ENCODE measurements around the gene DLG2.
"Not testable (repeated sequence)": the region's sequence is repeated elsewhere in the genome, so short reads cannot be mapped to it uniquely, and the experiment has no call there.

The DLG2 gene

GRCh38 chr11:85663753-85664614 is 36.8 kb upstream of the DLG2 start:
- Histone ChIP-seq H3K27me3 (replicated peaks; ENCODE audit: control insufficient read depth, insufficient read depth, low read length, poor library complexity, severe bottlenecking) (no peaks in the 10 kb centered on the region), H3K4me3 (ENCODE audit: insufficient read depth, low read depth, low read length, poor library complexity, severe bottlenecking) (peak overlapping the region; percentile 92), H3K36me3 (ENCODE audit: control insufficient read depth, insufficient read depth, low read length) (peaks cover 10% of the 10 kb centered on the region), H3K9me3 (ENCODE audit: control insufficient read depth, low read length) (no peaks in the 10 kb centered on the region), H3K4me1 (ENCODE audit: control insufficient read depth, insufficient read depth, low read length, poor library complexity, severe bottlenecking) (peaks cover 12% of the 10 kb centered on the region), H3K27ac (ENCODE audit: insufficient read depth, low read length, poor library complexity, severe bottlenecking) (peak overlapping the region; percentile 97)
- peak; percentile 82 to 84 (median 83) for DNase-seq

DNA sequence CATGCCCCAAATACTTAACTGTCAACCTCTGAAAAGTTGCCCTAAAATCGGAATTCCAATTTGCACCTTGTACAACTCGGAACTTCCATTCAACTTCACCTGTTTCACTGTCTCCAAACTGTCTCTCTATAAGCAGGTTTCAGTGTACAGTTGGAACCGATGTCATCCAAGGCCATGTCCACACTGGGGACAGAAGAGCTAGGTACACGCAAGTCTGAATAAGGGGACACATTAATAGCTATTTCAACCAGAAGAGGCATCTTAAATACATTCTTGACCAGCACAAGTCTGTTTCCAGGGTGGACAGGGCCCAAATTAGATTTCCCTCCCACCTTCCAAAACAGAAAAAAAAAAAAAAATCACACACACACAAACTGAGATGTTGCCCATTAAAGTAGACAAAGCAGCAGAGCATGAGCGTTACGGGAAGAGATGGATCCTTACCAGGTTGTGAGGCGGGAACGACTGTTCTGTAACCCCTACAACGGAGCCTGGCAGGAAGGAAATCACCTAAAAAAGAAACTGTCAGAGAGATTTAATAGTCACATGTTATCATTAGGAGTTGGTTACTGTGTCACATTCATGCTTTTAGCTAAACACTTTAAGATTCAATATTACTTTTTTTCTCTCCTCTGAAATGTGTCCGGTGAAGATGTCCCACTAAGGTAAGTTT is 36.1 kb upstream of the DLG2 start:
- H3K36me3 ChIP-seq (ENCODE audit: control insufficient read depth, insufficient read depth, low read length), result peaks cover 14% of the 10 kb centered on the region
- DNase-seq, result no peak
- no peaks in the 10 kb centered on the region for H3K9me3 ChIP-seq (ENCODE audit: control insufficient read depth, low read length)
- H3K27me3 ChIP-seq (replicated peaks; ENCODE audit: control insufficient read depth, insufficient read depth, low read length, poor library complexity, severe bottlenecking), result no peaks in the 10 kb centered on the region
- H3K4me1 ChIP-seq (ENCODE audit: control insufficient read depth, insufficient read depth, low read length, poor library complexity, severe bottlenecking), result peaks cover 12% of the 10 kb centered on the region
- peak overlapping the region; percentile 97 for H3K27ac ChIP-seq (ENCODE audit: insufficient read depth, low read length, poor library complexity, severe bottlenecking)
- H3K4me3 ChIP-seq (ENCODE audit: insufficient read depth, low read depth, low read length, poor library complexity, severe bottlenecking), result peak overlapping the region; percentile 92

GRCh38 chr11:85661972-85662664 is 35.0 kb upstream of the DLG2 start:
- H3K36me3 ChIP-seq (ENCODE audit: control insufficient read depth, insufficient read depth, low read length), result peaks cover 23% of the 10 kb centered on the region
- no peak for DNase-seq
- H3K27me3 ChIP-seq (replicated peaks; ENCODE audit: control insufficient read depth, insufficient read depth, low read length, poor library complexity, severe bottlenecking), result no peaks in the 10 kb centered on the region
- H3K4me3 ChIP-seq (ENCODE audit: insufficient read depth, low read depth, low read length, poor library complexity, severe bottlenecking), result peak overlapping the region; percentile 21
- H3K9me3 ChIP-seq (ENCODE audit: control insufficient read depth, low read length), result no peaks in the 10 kb centered on the region
- H3K27ac ChIP-seq (ENCODE audit: insufficient read depth, low read length, poor library complexity, severe bottlenecking), result no peak overlapping the region
- peaks cover 12% of the 10 kb centered on the region for H3K4me1 ChIP-seq (ENCODE audit: control insufficient read depth, insufficient read depth, low read length, poor library complexity, severe bottlenecking)

GRCh38 chr11:85658180-85658579 is 31.0 kb upstream of the DLG2 start:
- Histone ChIP-seq H3K36me3 (ENCODE audit: control insufficient read depth, insufficient read depth, low read length) (peaks cover 39% of the 10 kb centered on the region), H3K27ac (ENCODE audit: insufficient read depth, low read length, poor library complexity, severe bottlenecking) (no peak overlapping the region), H3K9me3 (ENCODE audit: control insufficient read depth, low read length) (no peaks in the 10 kb centered on the region), H3K4me3 (ENCODE audit: insufficient read depth, low read depth, low read length, poor library complexity, severe bottlenecking) (no peak overlapping the region), H3K4me1 (ENCODE audit: control insufficient read depth, insufficient read depth, low read length, poor library complexity, severe bottlenecking) (peaks cover 10% of the 10 kb centered on the region), H3K27me3 (replicated peaks; ENCODE audit: control insufficient read depth, insufficient read depth, low read length, poor library complexity, severe bottlenecking) (no peaks in the 10 kb centered on the region)
- DNase-seq, result no peak

GRCh38 chr11:85656777-85657176 is 29.6 kb upstream of the DLG2 start:
- no peak for DNase-seq
- Histone ChIP-seq H3K4me1 (ENCODE audit: control insufficient read depth, insufficient read depth, low read length, poor library complexity, severe bottlenecking) (peaks cover 7% of the 10 kb centered on the region), H3K4me3 (ENCODE audit: insufficient read depth, low read depth, low read length, poor library complexity, severe bottlenecking) (no peak overlapping the region), H3K9me3 (ENCODE audit: control insufficient read depth, low read length) (no peaks in the 10 kb centered on the region), H3K36me3 (ENCODE audit: control insufficient read depth, insufficient read depth, low read length) (peaks cover 39% of the 10 kb centered on the region), H3K27ac (ENCODE audit: insufficient read depth, low read length, poor library complexity, severe bottlenecking) (no peak overlapping the region), H3K27me3 (replicated peaks; ENCODE audit: control insufficient read depth, insufficient read depth, low read length, poor library complexity, severe bottlenecking) (no peaks in the 10 kb centered on the region)

DNA sequence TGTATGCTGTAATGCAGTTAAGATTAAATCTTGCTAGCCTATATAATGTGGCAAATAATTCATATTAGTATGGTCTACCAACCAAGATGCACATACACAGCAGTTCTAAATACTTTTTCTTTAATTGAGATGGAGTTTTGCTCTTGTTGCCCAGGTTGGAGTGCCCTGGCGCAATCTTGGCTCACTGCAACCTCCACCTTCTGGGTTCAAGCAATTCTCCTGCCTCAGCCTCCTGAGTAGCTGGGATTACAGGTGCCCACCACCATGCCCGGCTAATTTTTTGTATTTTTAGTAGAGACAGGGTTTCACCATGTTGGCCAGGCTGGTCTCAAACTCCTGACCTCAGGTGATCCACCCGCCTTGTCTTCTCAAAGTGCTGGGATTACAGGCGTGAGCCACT is 27.2 kb upstream of the DLG2 start:
- peaks cover 38% of the 10 kb centered on the region for H3K36me3 ChIP-seq (ENCODE audit: control insufficient read depth, insufficient read depth, low read length)
- not testable (repeated sequence) for H3K4me3 ChIP-seq (ENCODE audit: insufficient read depth, low read depth, low read length, poor library complexity, severe bottlenecking); DNase-seq; H3K27me3 ChIP-seq (replicated peaks; ENCODE audit: control insufficient read depth, insufficient read depth, low read length, poor library complexity, severe bottlenecking); H3K9me3 ChIP-seq (ENCODE audit: control insufficient read depth, low read length); H3K27ac ChIP-seq (ENCODE audit: insufficient read depth, low read length, poor library complexity, severe bottlenecking); H3K4me1 ChIP-seq (ENCODE audit: control insufficient read depth, insufficient read depth, low read length, poor library complexity, severe bottlenecking)

- H3K36me3 ChIP-seq (ENCODE audit: control insufficient read depth, insufficient read depth, low read length), result peaks cover 29% of the 10 kb centered on the region
These were observed 25.8 kb upstream of the DLG2 start for GRCh38 chr11:85652786-85653447.

DNA sequence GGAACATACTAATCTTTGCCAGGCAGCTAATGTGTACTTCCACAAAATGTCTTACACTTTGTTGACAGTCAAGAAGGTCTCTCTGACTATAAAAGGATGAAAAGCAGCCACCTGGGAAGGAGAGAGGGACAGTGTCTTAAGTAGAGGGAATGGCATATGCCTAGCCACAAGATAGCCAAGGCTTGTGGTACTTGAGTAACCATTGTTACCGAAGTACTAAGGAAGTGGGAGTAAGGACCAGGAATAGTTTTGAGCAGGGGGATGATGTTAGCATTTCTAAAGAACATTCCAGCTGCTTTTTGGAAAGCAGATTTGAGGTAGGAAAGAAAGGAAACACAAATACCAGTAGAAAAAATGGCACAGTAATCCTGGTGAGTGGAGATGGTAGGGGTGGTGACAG is 24.0 kb upstream of the DLG2 start:
- DNase-seq, result no peak
- no peaks in the 10 kb centered on the region for H3K27me3 ChIP-seq (replicated peaks; ENCODE audit: control insufficient read depth, insufficient read depth, low read length, poor library complexity, severe bottlenecking)
- no peak overlapping the region for H3K4me3 ChIP-seq (ENCODE audit: insufficient read depth, low read depth, low read length, poor library complexity, severe bottlenecking)
- no peak overlapping the region for H3K27ac ChIP-seq (ENCODE audit: insufficient read depth, low read length, poor library complexity, severe bottlenecking)
- no peaks in the 10 kb centered on the region for H3K9me3 ChIP-seq (ENCODE audit: control insufficient read depth, low read length)
- H3K4me1 ChIP-seq (ENCODE audit: control insufficient read depth, insufficient read depth, low read length, poor library complexity, severe bottlenecking), result no peaks in the 10 kb centered on the region
- H3K36me3 ChIP-seq (ENCODE audit: control insufficient read depth, insufficient read depth, low read length), result peaks cover 17% of the 10 kb centered on the region

More at GRCh38 chr11:85652786-85653447, 25.8 kb upstream of the DLG2 start:
- no peak for DNase-seq
- Histone ChIP-seq H3K9me3 (ENCODE audit: control insufficient read depth, low read length) (no peaks in the 10 kb centered on the region), H3K4me3 (ENCODE audit: insufficient read depth, low read depth, low read length, poor library complexity, severe bottlenecking) (no peak overlapping the region), H3K27ac (ENCODE audit: insufficient read depth, low read length, poor library complexity, severe bottlenecking) (no peak overlapping the region), H3K4me1 (ENCODE audit: control insufficient read depth, insufficient read depth, low read length, poor library complexity, severe bottlenecking) (no peaks in the 10 kb centered on the region), H3K27me3 (replicated peaks; ENCODE audit: control insufficient read depth, insufficient read depth, low read length, poor library complexity, severe bottlenecking) (no peaks in the 10 kb centered on the region)

DNA sequence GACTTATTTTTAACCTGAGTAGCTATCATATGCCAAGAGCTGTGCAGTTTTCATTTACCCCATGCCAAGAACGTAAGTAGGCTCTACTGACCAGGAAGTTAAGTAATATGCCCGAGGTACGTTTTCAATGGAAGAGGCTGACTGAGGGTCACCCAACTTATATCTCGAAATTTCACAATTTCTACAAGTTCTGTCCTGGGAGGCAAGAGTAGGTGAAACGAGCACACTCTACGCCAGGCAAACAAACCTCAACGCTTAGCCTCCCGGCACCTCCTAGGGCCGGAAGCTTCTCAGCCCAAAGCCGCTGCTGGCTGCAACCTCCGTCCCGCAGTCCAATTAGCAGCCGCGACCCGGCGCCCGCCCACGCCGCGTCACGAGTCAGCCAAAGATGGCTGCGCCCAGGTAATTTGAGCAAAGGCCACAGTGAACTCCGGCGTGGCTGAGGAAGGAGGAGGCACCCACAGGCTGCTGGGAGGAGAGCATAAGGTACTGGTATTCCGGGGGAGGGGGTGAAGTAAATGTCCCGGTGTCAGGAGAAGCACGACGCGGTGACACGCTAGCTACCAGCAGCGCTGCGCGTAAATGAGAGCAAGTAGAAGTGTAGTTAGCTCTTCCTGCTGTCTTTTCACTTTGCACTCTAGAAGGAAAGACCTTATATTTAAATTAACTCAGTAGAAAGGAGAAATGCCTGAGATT is 20.6 kb upstream of the DLG2 start, which contains the start of gene TMEM126A:
TSS of gene TMEM126A (plus strand) at position 364 of the 696 bp plus-strand sequence. CDS start 2,289 bp downstream, outside the sequence.
- H3K27me3 ChIP-seq (replicated peaks; ENCODE audit: control insufficient read depth, insufficient read depth, low read length, poor library complexity, severe bottlenecking), result no peaks in the 10 kb centered on the region
- H3K36me3 ChIP-seq (ENCODE audit: control insufficient read depth, insufficient read depth, low read length), result peaks cover 7% of the 10 kb centered on the region
- no peaks in the 10 kb centered on the region for H3K4me1 ChIP-seq (ENCODE audit: control insufficient read depth, insufficient read depth, low read length, poor library complexity, severe bottlenecking)
- peak within 1 kb of the TSS; percentile 54 for H3K4me3 ChIP-seq (ENCODE audit: insufficient read depth, low read depth, low read length, poor library complexity, severe bottlenecking)
- peak within 1 kb of the TSS; percentile 72 for H3K27ac ChIP-seq (ENCODE audit: insufficient read depth, low read length, poor library complexity, severe bottlenecking)
- H3K9me3 ChIP-seq (ENCODE audit: control insufficient read depth, low read length), result no peaks in the 10 kb centered on the region
- peak; percentile 81 to 85 (median 85) for DNase-seq

Data from effector memory CD4-positive, alpha-beta T cell (primary cell).